ENCODE results near the gene PHACTR3. TPM values are rescaled to one million over a fixed set of nuclear protein-coding genes. Genes with fewer than 3 reads are reported as not detected.

PHACTR3 gene
- total RNA-seq, 2 donors from 2014 or later, result not detected

DNA sequence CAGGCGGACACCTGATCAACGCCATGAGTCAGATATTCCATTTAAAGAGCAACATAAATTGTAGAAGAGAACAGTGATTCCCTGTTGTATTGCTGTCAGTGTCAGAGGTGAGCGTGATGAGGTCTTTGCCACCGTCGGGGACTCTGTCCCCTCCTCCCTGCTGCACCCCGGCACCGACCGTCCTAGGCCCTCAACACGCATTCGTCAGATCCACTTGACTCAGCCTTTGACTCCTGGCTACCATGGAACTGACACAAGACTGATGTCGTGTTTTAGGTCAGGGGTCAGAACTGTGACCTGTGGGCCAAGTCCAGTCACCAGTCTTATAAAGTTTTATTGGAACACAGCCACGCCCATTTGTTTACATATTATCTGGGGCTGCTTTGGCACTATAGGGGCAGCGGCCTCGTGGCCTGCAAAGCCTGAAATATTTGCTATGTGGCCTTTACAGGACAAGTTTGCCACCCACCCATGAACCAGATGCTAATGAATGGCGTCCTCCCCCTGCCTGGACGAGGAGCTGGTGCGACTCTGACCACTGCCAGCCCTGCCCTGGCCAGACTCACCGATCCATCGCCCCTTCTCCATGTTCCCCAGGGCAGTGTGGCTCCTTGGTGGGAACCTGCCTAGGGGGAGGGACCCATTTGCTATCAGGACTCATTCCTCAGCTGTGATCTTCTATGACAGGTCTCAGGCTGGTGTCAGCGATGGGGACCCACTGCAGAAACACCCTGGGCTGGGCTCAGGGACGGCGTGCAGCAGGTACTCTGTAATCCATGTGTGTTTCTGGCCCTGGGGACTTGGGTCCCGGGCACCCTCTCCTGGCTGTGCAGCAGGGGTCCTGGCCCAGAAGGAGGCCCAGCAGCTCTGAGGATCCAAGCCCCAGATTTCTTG lies 37.5 kb upstream of the PHACTR3 start:
- H3K4me1 ChIP-seq (ENCODE audit: control insufficient read depth in 1 of 2, low read depth in 2 of 2), result peaks cover 0 to 3% of the 10 kb centered on the region in 2 donors
- no peak for DNase-seq (ENCODE audit: low spot score)
- no peaks in the 10 kb centered on the region for H3K36me3 ChIP-seq
- H3K9me3 ChIP-seq, result no peaks in the 10 kb centered on the region
- ATAC-seq (ENCODE audit: insufficient number of reproducible peaks, low FRiP score, low read depth), result no peak
- no peak overlapping the region for H3K4me3 ChIP-seq
- H3K27me3 ChIP-seq (replicated peaks; ENCODE audit: insufficient read depth), result no peaks in the 10 kb centered on the region
- no peak overlapping the region for H3K27ac ChIP-seq
- TF ChIP-seq, protein P1, sequence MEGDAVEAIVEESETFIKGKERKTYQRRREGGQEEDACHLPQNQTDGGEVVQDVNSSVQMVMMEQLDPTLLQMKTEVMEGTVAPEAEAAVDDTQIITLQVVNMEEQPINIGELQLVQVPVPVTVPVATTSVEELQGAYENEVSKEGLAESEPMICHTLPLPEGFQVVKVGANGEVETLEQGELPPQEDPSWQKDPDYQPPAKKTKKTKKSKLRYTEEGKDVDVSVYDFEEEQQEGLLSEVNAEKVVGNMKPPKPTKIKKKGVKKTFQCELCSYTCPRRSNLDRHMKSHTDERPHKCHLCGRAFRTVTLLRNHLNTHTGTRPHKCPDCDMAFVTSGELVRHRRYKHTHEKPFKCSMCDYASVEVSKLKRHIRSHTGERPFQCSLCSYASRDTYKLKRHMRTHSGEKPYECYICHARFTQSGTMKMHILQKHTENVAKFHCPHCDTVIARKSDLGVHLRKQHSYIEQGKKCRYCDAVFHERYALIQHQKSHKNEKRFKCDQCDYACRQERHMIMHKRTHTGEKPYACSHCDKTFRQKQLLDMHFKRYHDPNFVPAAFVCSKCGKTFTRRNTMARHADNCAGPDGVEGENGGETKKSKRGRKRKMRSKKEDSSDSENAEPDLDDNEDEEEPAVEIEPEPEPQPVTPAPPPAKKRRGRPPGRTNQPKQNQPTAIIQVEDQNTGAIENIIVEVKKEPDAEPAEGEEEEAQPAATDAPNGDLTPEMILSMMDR (IDR thresholded peaks at IDR 0.05), result no peak

DNA sequence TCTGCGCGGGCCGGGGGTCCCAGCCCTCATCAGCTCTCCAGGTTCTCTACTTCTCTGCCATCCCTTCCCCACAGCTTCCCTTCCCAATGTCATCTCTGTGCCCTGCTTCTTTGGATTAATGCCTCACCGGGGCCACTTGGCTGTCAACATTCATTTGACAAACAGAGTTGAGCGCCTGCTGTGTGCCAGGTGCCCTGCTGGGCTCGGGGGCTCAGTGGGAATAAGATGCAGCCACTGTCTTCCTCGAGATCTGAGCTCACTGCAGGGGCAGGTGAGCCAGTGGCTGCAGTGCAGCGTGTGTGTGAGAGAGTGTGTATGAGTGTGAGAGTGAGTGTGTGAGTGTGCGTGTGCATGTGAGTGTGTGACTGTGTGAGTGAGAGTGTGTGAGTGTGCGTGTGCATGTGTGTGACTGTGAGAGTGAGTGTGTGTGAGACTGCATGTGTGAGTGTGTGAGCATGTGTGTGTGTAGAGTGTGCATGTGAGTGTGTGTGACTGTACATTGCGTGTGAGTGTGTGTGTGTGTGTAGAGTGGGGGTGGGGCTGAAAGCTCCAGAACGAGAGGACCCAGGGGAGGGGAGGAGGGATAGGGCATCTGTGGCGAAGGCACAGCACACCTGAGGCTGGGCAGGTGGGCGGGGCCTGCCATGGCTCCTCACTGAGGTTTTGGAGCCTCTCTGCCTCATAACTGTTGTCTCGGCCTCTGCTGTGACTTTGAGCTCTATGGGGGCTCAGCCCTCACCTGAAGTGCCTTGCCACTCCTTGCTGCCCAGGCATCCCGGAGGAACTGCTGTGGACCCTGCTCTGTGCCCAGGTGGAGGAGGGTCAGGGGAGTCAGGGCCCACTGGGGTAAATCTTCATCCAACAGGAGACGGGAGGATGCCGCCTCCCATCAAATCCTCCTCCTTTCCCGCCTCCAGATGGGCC lies 36.5 kb upstream of the PHACTR3 start:
- Histone ChIP-seq H3K27ac (no peak overlapping the region), H3K27me3 (replicated peaks; ENCODE audit: insufficient read depth) (no peaks in the 10 kb centered on the region), H3K4me1 (ENCODE audit: control insufficient read depth in 1 of 2, low read depth in 2 of 2) (peaks cover 0 to 6% of the 10 kb centered on the region in 2 donors), H3K4me3 (no peak overlapping the region), H3K36me3 (no peaks in the 10 kb centered on the region), H3K9me3 (no peaks in the 10 kb centered on the region)
- DNase-seq (ENCODE audit: low spot score) (no peak), ATAC-seq (ENCODE audit: insufficient number of reproducible peaks, low FRiP score, low read depth) (no peak)
- TF ChIP-seq, protein P1 (IDR thresholded peaks at IDR 0.05), result no peak

DNA sequence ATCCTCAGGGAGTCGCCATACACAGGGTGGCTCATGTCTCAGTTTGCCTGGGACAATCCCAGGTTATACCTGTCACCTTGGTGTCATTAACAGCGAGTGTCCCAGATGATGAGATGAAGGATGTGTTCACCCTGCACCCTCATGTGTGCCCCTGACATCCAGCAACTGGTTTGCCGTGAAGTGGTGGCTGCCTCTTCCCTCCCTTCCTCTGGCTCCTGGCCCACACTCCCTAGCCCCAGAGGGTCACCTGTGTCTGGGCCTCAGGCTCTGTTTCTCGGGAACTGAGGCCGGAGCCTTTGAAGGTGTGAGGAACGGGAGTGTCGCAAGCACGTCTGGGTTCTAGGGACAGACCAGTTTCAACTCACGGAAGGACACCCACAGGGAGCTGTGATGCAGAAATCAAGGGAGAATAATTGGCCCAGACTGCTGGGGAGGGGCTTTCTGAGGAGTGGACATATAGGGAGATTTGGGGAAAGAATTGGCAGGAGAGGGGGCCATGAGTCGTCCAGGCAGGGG lies 35.8 kb upstream of the PHACTR3 start:
- Histone ChIP-seq H3K27ac (no peak overlapping the region), H3K4me1 (ENCODE audit: control insufficient read depth in 1 of 2, low read depth in 2 of 2) (peaks cover 0 to 6% of the 10 kb centered on the region in 2 donors), H3K27me3 (replicated peaks; ENCODE audit: insufficient read depth) (no peaks in the 10 kb centered on the region), H3K9me3 (no peaks in the 10 kb centered on the region), H3K36me3 (no peaks in the 10 kb centered on the region), H3K4me3 (no peak overlapping the region)
- DNase-seq (ENCODE audit: low spot score) (no peak), ATAC-seq (ENCODE audit: insufficient number of reproducible peaks, low FRiP score, low read depth) (no peak)
- TF ChIP-seq, protein P1 (IDR thresholded peaks at IDR 0.05), result no peak

DNA sequence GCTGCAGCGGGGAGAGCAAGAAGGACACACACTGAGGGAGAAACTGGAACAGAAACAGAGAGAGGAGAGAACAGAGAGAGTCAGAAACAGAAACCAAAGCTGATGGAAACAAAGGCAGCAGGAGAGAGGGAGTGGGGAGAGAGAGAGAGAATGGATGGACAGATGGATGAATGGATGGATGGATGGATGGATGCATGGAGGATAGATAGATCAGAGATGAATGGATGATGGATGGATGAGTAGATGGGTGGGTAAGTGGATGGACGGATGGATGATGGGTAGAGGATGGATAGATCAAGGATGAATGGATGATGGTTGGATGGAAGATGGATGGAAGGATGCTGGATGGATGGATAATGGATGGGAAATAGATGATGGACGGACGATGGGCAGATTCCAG lies 35.0 kb upstream of the PHACTR3 start:
- no peaks in the 10 kb centered on the region for H3K9me3 ChIP-seq
- TF ChIP-seq, protein P1 (IDR thresholded peaks at IDR 0.05), result no peak
- H3K4me1 ChIP-seq (ENCODE audit: control insufficient read depth in 1 of 2, low read depth in 2 of 2), result peaks cover 0 to 6% of the 10 kb centered on the region in 2 donors
- H3K36me3 ChIP-seq, result no peaks in the 10 kb centered on the region
- ATAC-seq (ENCODE audit: insufficient number of reproducible peaks, low FRiP score, low read depth), result no peak
- H3K4me3 ChIP-seq, result no peak overlapping the region
- no peak overlapping the region for H3K27ac ChIP-seq
- no peaks in the 10 kb centered on the region for H3K27me3 ChIP-seq (replicated peaks; ENCODE audit: insufficient read depth)
- no peak for DNase-seq (ENCODE audit: low spot score)

DNA sequence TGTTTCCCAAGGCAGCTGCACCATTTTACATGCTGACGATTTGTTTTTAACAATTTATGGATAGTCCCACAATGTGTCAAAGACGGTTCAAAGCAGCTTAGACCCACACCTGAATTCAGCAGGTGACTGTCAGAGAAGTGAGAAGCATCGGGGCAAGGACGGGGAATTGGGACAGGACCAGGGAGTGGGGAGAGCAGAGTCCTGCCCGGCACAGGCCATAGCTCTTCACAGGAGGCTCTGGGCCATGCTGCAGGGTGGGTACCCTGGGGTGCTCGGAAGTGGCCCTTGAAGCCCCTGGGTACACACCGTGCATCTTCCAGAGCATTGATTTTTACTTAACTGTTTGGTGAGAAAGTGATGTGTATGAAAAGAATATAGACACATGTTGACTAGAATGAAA lies 33.2 kb upstream of the PHACTR3 start:
- TF ChIP-seq, protein P1 (IDR thresholded peaks at IDR 0.05), result no peak
- ATAC-seq (ENCODE audit: insufficient number of reproducible peaks, low FRiP score, low read depth), result no peak
- Histone ChIP-seq H3K9me3 (no peaks in the 10 kb centered on the region), H3K27ac (no peak overlapping the region), H3K4me1 (ENCODE audit: control insufficient read depth in 1 of 2, low read depth in 2 of 2) (peaks cover 0 to 6% of the 10 kb centered on the region in 2 donors), H3K4me3 (no peak overlapping the region), H3K36me3 (no peaks in the 10 kb centered on the region), H3K27me3 (replicated peaks; ENCODE audit: insufficient read depth) (no peaks in the 10 kb centered on the region)
- no peak for DNase-seq (ENCODE audit: low spot score)
